ENCODE measurements around the gene LAMB4. TPM values are rescaled to one million over a fixed set of nuclear protein-coding genes. Genes with fewer than 3 reads are reported as not detected.

Gene LAMB4
- total and polyA plus RNA-seq, 7 experiments from 2014 or later, result 0.17 TPM; not detected in 6

GRCh38 chr7:108077709-108078108, 52.5 kb downstream of the LAMB4 start:
- Histone ChIP-seq H3K27me3 (ENCODE audit: control insufficient read depth in 2 of 2, insufficient read depth in 2 of 2, low read length in 2 of 2) (no peaks in the 10 kb centered on the region), H3K36me3 (ENCODE audit: control insufficient read depth in 2 of 3, insufficient read depth in 3 of 3, low read length in 3 of 3) (no peaks in the 10 kb centered on the region), H3K4me1 (ENCODE audit: control insufficient read depth in 2 of 2, insufficient read depth in 2 of 2, low read length in 2 of 2) (no peaks in the 10 kb centered on the region), H3K4me3 (ENCODE audit: low read length) (no peak overlapping the region), H3K27ac (ENCODE audit: low read depth, low read length) (no peak overlapping the region), H3K9me3 (ENCODE audit: control insufficient read depth in 2 of 3, low read length in 3 of 3) (no peaks in the 10 kb centered on the region)
- POLR2A ChIA-PET, result no interaction called here
- H3K27me3 Mint-ChIP-seq, result peaks cover 0 to 9% (median 1%) of the 10 kb centered on the region in 5 donors
- H3K27ac Mint-ChIP-seq, result no peak overlapping the region
- ATAC-seq (no peak), DNase-seq (no peak)
- peaks cover 3 to 8% (median 7%) of the 10 kb centered on the region in 11 donors for H3K9me3 Mint-ChIP-seq
- peaks cover 0 to 7% (median 0%) of the 10 kb centered on the region in 5 donors for H3K36me3 Mint-ChIP-seq
- H3K4me3 Mint-ChIP-seq, result no peak overlapping the region
- intact Hi-C loops (cut with micrococcal nuclease), result no loop called here
- CTCF ChIA-PET, result no interaction called here
- no peaks in the 10 kb centered on the region for H3K4me1 Mint-ChIP-seq

- ChIA-PET CTCF (no interaction called here), POLR2A (no interaction called here)
- intact Hi-C loops (cut with micrococcal nuclease), result no loop called here
- H3K9me3 Mint-ChIP-seq, result peaks cover 0 to 3% (median under 1%) of the 10 kb centered on the region in 11 donors
- Histone ChIP-seq H3K27me3 (ENCODE audit: control insufficient read depth in 2 of 2, insufficient read depth in 2 of 2, low read length in 2 of 2) (no peaks in the 10 kb centered on the region), H3K27ac (ENCODE audit: low read depth, low read length) (no peak overlapping the region), H3K36me3 (ENCODE audit: control insufficient read depth in 2 of 3, insufficient read depth in 3 of 3, low read length in 3 of 3) (no peaks in the 10 kb centered on the region), H3K4me1 (ENCODE audit: control insufficient read depth in 2 of 2, insufficient read depth in 2 of 2, low read length in 2 of 2) (no peaks in the 10 kb centered on the region), H3K9me3 (ENCODE audit: control insufficient read depth in 2 of 3, low read length in 3 of 3) (no peaks in the 10 kb centered on the region), H3K4me3 (ENCODE audit: low read length) (no peak overlapping the region)
- H3K27me3 Mint-ChIP-seq, result peaks cover 0 to 7% (median 4%) of the 10 kb centered on the region in 5 donors
- peaks cover 0 to 1% (median 0%) of the 10 kb centered on the region in 5 donors for H3K36me3 Mint-ChIP-seq
- H3K27ac Mint-ChIP-seq, result no peak overlapping the region
- no peak overlapping the region for H3K4me3 Mint-ChIP-seq
- DNase-seq (no peak), ATAC-seq (no peak)
- H3K4me1 Mint-ChIP-seq, result no peaks in the 10 kb centered on the region
Observed at GRCh38 chr7:108076156-108076555, 54.0 kb downstream of the LAMB4 start.

GRCh38 chr7:108073305-108074070, 56.7 kb downstream of the LAMB4 start:
- DNase-seq (no peak), ATAC-seq (no peak)
- H3K27me3 ChIP-seq (ENCODE audit: control insufficient read depth in 2 of 2, insufficient read depth in 2 of 2, low read length in 2 of 2), result no peaks in the 10 kb centered on the region
- H3K27ac ChIP-seq (ENCODE audit: low read depth, low read length), result no peak overlapping the region
- H3K4me3 ChIP-seq (ENCODE audit: low read length), result no peak overlapping the region
- no peaks in the 10 kb centered on the region for H3K4me1 ChIP-seq (ENCODE audit: control insufficient read depth in 2 of 2, insufficient read depth in 2 of 2, low read length in 2 of 2)
- no peaks in the 10 kb centered on the region for H3K36me3 ChIP-seq (ENCODE audit: control insufficient read depth in 2 of 3, insufficient read depth in 3 of 3, low read length in 3 of 3)
- Mint-ChIP-seq H3K4me1 (no peaks in the 10 kb centered on the region), H3K4me3 (no peak overlapping the region), H3K27me3 (peaks cover 0 to 14% (median 4%) of the 10 kb centered on the region in 5 donors), H3K27ac (no peak overlapping the region), H3K9me3 (no peaks in the 10 kb centered on the region), H3K36me3 (no peaks in the 10 kb centered on the region)
- no peaks in the 10 kb centered on the region for H3K9me3 ChIP-seq (ENCODE audit: control insufficient read depth in 2 of 3, low read length in 3 of 3)
- POLR2A ChIA-PET, result no interaction called here
- CTCF ChIA-PET, result no interaction called here
- intact Hi-C loops (cut with micrococcal nuclease), result no loop called here

GRCh38 chr7:108072739-108073138, 57.4 kb downstream of the LAMB4 start:
- ATAC-seq (no peak), DNase-seq (no peak)
- Mint-ChIP-seq H3K36me3 (no peaks in the 10 kb centered on the region), H3K27me3 (peaks cover 0 to 19% (median 4%) of the 10 kb centered on the region in 5 donors), H3K4me3 (no peak overlapping the region), H3K27ac (no peak overlapping the region), H3K4me1 (no peaks in the 10 kb centered on the region), H3K9me3 (no peaks in the 10 kb centered on the region)
- CTCF ChIA-PET, result no interaction called here
- POLR2A ChIA-PET, result no interaction called here
- Histone ChIP-seq H3K27ac (ENCODE audit: low read depth, low read length) (no peak overlapping the region), H3K4me1 (ENCODE audit: control insufficient read depth in 2 of 2, insufficient read depth in 2 of 2, low read length in 2 of 2) (no peaks in the 10 kb centered on the region), H3K4me3 (ENCODE audit: low read length) (no peak overlapping the region), H3K9me3 (ENCODE audit: control insufficient read depth in 2 of 3, low read length in 3 of 3) (no peaks in the 10 kb centered on the region), H3K27me3 (ENCODE audit: control insufficient read depth in 2 of 2, insufficient read depth in 2 of 2, low read length in 2 of 2) (no peaks in the 10 kb centered on the region), H3K36me3 (ENCODE audit: control insufficient read depth in 2 of 3, insufficient read depth in 3 of 3, low read length in 3 of 3) (no peaks in the 10 kb centered on the region)
- intact Hi-C loops (cut with micrococcal nuclease), result no loop called here

- H3K27ac ChIP-seq (ENCODE audit: low read depth, low read length), result no peak overlapping the region
- ChIA-PET CTCF (interaction anchor here (0.6 kb wide), 1 partner anchor 172 kb away, joined by 3 read pairs; no protein-coding TSS in a partner anchor), POLR2A (no interaction called here)
- Mint-ChIP-seq H3K36me3 (no peaks in the 10 kb centered on the region), H3K9me3 (no peaks in the 10 kb centered on the region), H3K4me3 (no peak overlapping the region), H3K27ac (no peak overlapping the region), H3K4me1 (no peaks in the 10 kb centered on the region), H3K27me3 (peaks cover 0 to 19% (median 4%) of the 10 kb centered on the region in 5 donors)
- DNase-seq (no peak), ATAC-seq (no peak)
- no peaks in the 10 kb centered on the region for H3K4me1 ChIP-seq (ENCODE audit: control insufficient read depth in 2 of 2, insufficient read depth in 2 of 2, low read length in 2 of 2)
- H3K27me3 ChIP-seq (ENCODE audit: control insufficient read depth in 2 of 2, insufficient read depth in 2 of 2, low read length in 2 of 2), result no peaks in the 10 kb centered on the region
- H3K9me3 ChIP-seq (ENCODE audit: control insufficient read depth in 2 of 3, low read length in 3 of 3), result no peaks in the 10 kb centered on the region
- no peak overlapping the region for H3K4me3 ChIP-seq (ENCODE audit: low read length)
- intact Hi-C loops (cut with micrococcal nuclease), result no loop called here
- no peaks in the 10 kb centered on the region for H3K36me3 ChIP-seq (ENCODE audit: control insufficient read depth in 2 of 3, insufficient read depth in 3 of 3, low read length in 3 of 3)
Observed at GRCh38 chr7:108072116-108072515, 58.0 kb downstream of the LAMB4 start.

- no peak overlapping the region for H3K4me3 ChIP-seq (ENCODE audit: low read length)
- no peaks in the 10 kb centered on the region for H3K36me3 Mint-ChIP-seq
- CTCF ChIA-PET, result interaction anchor here (0.6 kb wide), 1 partner anchor 173 kb away, joined by 3 read pairs; no protein-coding TSS in a partner anchor
- no peak overlapping the region for H3K4me3 Mint-ChIP-seq
- H3K4me1 Mint-ChIP-seq, result no peaks in the 10 kb centered on the region
- peaks cover 0 to 19% (median 4%) of the 10 kb centered on the region in 5 donors for H3K27me3 Mint-ChIP-seq
- H3K9me3 Mint-ChIP-seq, result no peaks in the 10 kb centered on the region
- H3K27ac Mint-ChIP-seq, result no peak overlapping the region
- no peak overlapping the region for H3K27ac ChIP-seq (ENCODE audit: low read depth, low read length)
- DNase-seq, result no peak
- POLR2A ChIA-PET, result no interaction called here
- ATAC-seq, result no peak
- no peaks in the 10 kb centered on the region for H3K4me1 ChIP-seq (ENCODE audit: control insufficient read depth in 2 of 2, insufficient read depth in 2 of 2, low read length in 2 of 2)
- H3K9me3 ChIP-seq (ENCODE audit: control insufficient read depth in 2 of 3, low read length in 3 of 3), result no peaks in the 10 kb centered on the region
- no peaks in the 10 kb centered on the region for H3K36me3 ChIP-seq (ENCODE audit: control insufficient read depth in 2 of 3, insufficient read depth in 3 of 3, low read length in 3 of 3)
- intact Hi-C loops (cut with micrococcal nuclease), result no loop called here
- no peaks in the 10 kb centered on the region for H3K27me3 ChIP-seq (ENCODE audit: control insufficient read depth in 2 of 2, insufficient read depth in 2 of 2, low read length in 2 of 2)
Observed at GRCh38 chr7:108071551-108071950, 58.6 kb downstream of the LAMB4 start.

- Mint-ChIP-seq H3K9me3 (no peaks in the 10 kb centered on the region), H3K36me3 (no peaks in the 10 kb centered on the region), H3K4me3 (no peak overlapping the region), H3K27me3 (peaks cover 0 to 21% (median 0%) of the 10 kb centered on the region in 5 donors), H3K4me1 (no peaks in the 10 kb centered on the region), H3K27ac (no peak overlapping the region)
- POLR2A ChIA-PET, result no interaction called here
- Histone ChIP-seq H3K27ac (ENCODE audit: low read depth, low read length) (no peak overlapping the region), H3K4me3 (ENCODE audit: low read length) (no peak overlapping the region), H3K9me3 (ENCODE audit: control insufficient read depth in 2 of 3, low read length in 3 of 3) (no peaks in the 10 kb centered on the region), H3K36me3 (ENCODE audit: control insufficient read depth in 2 of 3, insufficient read depth in 3 of 3, low read length in 3 of 3) (no peaks in the 10 kb centered on the region), H3K4me1 (ENCODE audit: control insufficient read depth in 2 of 2, insufficient read depth in 2 of 2, low read length in 2 of 2) (no peaks in the 10 kb centered on the region), H3K27me3 (ENCODE audit: control insufficient read depth in 2 of 2, insufficient read depth in 2 of 2, low read length in 2 of 2) (no peaks in the 10 kb centered on the region)
- CTCF ChIA-PET, result no interaction called here
- DNase-seq, result no peak
- no peak for ATAC-seq
- intact Hi-C loops (cut with micrococcal nuclease), result no loop called here
Observed at GRCh38 chr7:108069646-108070045, 60.5 kb downstream of the LAMB4 start.
